Panc1 (cell line): ENCODE measurements around the gene AK8.

Source experiments
- CTCF ChIP-seq: fragments of 450-650 bp; IDR thresholded peaks from 2 replicates; pipeline ENCODE4 v1.5.1; 2017; ENCODE audit warnings: mild to moderate bottlenecking
- POLR2AphosphoS5 ChIP-seq: IDR thresholded peaks from 2 replicates; pipeline ENCODE4 v1.6.1; 2012; ENCODE audit warnings: mild to moderate bottlenecking, low read depth, low read length, moderate library complexity
- SIN3A ChIP-seq: IDR thresholded peaks from 2 replicates; pipeline ENCODE4 v1.6.1; 2012; ENCODE audit warnings: low read depth, mild to moderate bottlenecking, low read length, moderate library complexity, borderline replicate concordance; ENCODE audit not compliant: insufficient read depth
- TF ChIP-seq, protein P1 (sequence below), 2 experiments: IDR thresholded peaks; 2 replicates each; pipeline ENCODE4 v1.6.1; 2011 to 2012; ENCODE audit warnings: low read depth in 2 of 2, control low read depth in 1 of 2, low read length in 1 of 2, mild to moderate bottlenecking in 1 of 2, moderate library complexity in 1 of 2; ENCODE audit not compliant: insufficient read depth in 1 of 2

GRCh38 chr9:132710333-132710732 lies 167.8 kb downstream of the AK8 start:
- no peak for TF ChIP-seq CTCF
- TF ChIP-seq SIN3A, result no peak
- TF ChIP-seq, protein P1, sequence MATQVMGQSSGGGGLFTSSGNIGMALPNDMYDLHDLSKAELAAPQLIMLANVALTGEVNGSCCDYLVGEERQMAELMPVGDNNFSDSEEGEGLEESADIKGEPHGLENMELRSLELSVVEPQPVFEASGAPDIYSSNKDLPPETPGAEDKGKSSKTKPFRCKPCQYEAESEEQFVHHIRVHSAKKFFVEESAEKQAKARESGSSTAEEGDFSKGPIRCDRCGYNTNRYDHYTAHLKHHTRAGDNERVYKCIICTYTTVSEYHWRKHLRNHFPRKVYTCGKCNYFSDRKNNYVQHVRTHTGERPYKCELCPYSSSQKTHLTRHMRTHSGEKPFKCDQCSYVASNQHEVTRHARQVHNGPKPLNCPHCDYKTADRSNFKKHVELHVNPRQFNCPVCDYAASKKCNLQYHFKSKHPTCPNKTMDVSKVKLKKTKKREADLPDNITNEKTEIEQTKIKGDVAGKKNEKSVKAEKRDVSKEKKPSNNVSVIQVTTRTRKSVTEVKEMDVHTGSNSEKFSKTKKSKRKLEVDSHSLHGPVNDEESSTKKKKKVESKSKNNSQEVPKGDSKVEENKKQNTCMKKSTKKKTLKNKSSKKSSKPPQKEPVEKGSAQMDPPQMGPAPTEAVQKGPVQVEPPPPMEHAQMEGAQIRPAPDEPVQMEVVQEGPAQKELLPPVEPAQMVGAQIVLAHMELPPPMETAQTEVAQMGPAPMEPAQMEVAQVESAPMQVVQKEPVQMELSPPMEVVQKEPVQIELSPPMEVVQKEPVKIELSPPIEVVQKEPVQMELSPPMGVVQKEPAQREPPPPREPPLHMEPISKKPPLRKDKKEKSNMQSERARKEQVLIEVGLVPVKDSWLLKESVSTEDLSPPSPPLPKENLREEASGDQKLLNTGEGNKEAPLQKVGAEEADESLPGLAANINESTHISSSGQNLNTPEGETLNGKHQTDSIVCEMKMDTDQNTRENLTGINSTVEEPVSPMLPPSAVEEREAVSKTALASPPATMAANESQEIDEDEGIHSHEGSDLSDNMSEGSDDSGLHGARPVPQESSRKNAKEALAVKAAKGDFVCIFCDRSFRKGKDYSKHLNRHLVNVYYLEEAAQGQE (IDR thresholded peaks at IDR 0.05; ENCODE audit: insufficient read depth in 1 of 2, low read depth in 2 of 2, low read length in 1 of 2), result no peak
- no peak for TF ChIP-seq POLR2AphosphoS5
